Measurements from ENCODE around the gene GAL3ST1. TPM values are rescaled to one million over a fixed set of nuclear protein-coding genes. Genes with fewer than 3 reads are reported as not detected.

GAL3ST1 gene
- total and polyA plus RNA-seq, 2 of the 8 experiments (the other 6 are each of a cell fraction or from before 2014, with no cell fraction given): 11.0 to 32.5 TPM

DNA sequence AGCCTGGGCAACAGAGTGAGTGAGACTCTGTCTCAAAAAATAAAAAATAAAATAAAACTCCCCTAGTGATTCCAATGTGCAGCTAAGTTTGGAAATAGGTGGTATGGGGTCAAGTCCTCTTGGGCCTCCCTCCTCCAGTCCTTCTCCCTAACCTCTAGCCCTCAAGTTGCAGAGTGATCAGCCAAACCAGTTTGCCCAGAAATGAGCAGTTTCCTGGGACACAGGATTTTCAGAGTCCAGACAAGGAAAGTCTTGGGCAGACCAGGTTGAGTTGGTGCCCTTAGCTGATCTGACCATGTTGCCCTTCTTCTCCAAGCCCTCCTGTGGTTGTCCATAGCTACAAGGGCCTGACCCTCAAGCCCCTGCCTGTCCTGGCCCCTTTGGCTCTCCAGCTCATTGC, 40.4 kb upstream of the GAL3ST1 start (continued):
- TF ChIP-seq, protein P1, sequence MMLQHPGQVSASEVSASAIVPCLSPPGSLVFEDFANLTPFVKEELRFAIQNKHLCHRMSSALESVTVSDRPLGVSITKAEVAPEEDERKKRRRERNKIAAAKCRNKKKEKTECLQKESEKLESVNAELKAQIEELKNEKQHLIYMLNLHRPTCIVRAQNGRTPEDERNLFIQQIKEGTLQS (IDR thresholded peaks at IDR 0.05; ENCODE audit: insufficient read depth, low read depth, low read length): no peak

Data from H1 (cell line).